GM19467 (cell line): ENCODE measurements around the gene ALDH3B2.
"Not testable (repeated sequence)": the region's sequence is repeated elsewhere in the genome, so short reads cannot be mapped to it uniquely, and the experiment has no call there.

Experiments used
- ATAC-seq: cut with Tn5 transposase; IDR thresholded peaks from one replicate; pipeline ENCODE4 v1.9.1; 2021; ENCODE audit warnings: mild to moderate bottlenecking, moderate library complexity; ENCODE audit not compliant: unreplicated experiment

The ALDH3B2 gene

GRCh38 chr11:67685641-67686332 lies 11.4 kb upstream of the ALDH3B2 start:
- not testable (repeated sequence) for ATAC-seq

GRCh38 chr11:67682126-67683034 lies 8.0 kb upstream of the ALDH3B2 start:
- not testable (repeated sequence) for ATAC-seq

GRCh38 chr11:67680696-67681470 lies 6.5 kb upstream of the ALDH3B2 start:
- no peak for ATAC-seq

- no peak for ATAC-seq
Observed at GRCh38 chr11:67675058-67675747, 780 bp upstream of the ALDH3B2 start.

GRCh38 chr11:67673902-67674301 lies 521 bp downstream of the ALDH3B2 start:
- no peak for ATAC-seq

GRCh38 chr11:67673358-67673757 lies 1.1 kb downstream of the ALDH3B2 start:
- ATAC-seq: no peak

GRCh38 chr11:67671211-67671520 lies 3.3 kb downstream of the ALDH3B2 start:
- no peak for ATAC-seq

GRCh38 chr11:67670316-67671210 lies 3.9 kb downstream of the ALDH3B2 start:
- ATAC-seq: no peak

- ATAC-seq: no peak
Observed at GRCh38 chr11:67668192-67668551, 6.3 kb downstream of the ALDH3B2 start.

- no peak for ATAC-seq
Observed at GRCh38 chr11:67667490-67668191, 6.8 kb downstream of the ALDH3B2 start.

- no peak for ATAC-seq
Observed at GRCh38 chr11:67666676-67667489, 7.5 kb downstream of the ALDH3B2 start.

GRCh38 chr11:67666303-67666645 lies 8.1 kb downstream of the ALDH3B2 start:
- ATAC-seq: no peak

GRCh38 chr11:67665541-67666302 lies 8.7 kb downstream of the ALDH3B2 start:
- ATAC-seq: no peak

GRCh38 chr11:67664696-67665540 lies 9.5 kb downstream of the ALDH3B2 start:
- no peak for ATAC-seq

GRCh38 chr11:67664213-67664585 lies 10.2 kb downstream of the ALDH3B2 start:
- no peak for ATAC-seq

- no peak for ATAC-seq
Observed at GRCh38 chr11:67663532-67664212, 10.8 kb downstream of the ALDH3B2 start.
